Measurements from ENCODE around the gene ZSWIM9. TPM values are rescaled to one million over a fixed set of nuclear protein-coding genes. Genes with fewer than 3 reads are reported as not detected.

Gene ZSWIM9
- total RNA-seq, 4 donors from 2014 or later = 3.3 to 24.7 (median 5.2) TPM

DNA sequence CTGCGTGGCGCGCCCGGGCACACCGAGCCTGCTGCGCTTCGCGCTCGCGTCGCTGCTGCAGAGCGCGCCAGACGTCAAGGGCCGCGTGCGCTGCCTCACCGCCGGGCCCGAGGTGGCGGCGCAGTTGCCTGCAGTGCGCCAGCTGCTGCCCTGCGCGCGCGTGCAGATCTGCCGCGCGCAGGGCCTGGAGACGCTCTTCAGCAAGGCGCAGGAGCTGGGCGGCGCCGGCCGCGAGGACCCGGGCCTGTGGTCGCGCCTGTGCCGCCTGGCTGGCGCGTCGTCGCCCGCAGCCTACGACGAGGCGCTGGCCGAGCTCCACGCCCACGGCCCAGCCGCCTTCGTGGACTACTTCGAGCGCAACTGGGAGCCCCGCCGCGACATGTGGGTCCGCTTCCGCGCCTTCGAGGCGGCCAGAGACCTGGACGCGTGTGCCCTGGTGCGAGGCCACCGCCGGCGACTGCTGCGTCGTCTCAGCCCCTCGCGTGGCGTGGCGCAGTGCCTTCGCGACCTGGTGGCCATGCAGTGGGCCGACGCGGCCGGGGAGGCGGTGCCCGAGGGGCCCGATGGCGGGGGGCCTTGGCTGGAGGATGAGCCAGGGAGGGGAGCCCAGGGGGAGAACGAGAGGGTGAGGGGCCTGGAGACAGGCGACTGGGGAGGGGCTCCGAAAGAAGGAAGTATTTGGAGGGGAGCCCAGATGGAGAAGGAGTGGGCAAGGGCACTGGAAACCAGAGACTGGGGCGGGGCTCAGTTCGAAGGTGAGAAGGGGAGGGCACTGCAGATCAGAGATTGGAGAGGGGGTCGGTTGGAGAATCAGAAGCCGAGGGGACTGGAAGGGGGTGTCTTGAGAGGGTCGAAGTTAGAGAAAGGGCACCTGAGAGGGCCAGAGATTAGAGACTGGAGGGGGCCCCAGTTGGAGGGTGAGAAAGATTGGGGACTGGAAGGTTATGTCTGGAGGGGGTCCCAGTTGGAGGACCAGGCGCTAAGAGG, 24.7 kb downstream of the ZSWIM9 start:
- intact Hi-C loops (cut with DNase I; ENCODE audit: low total_unique reads) = no loop called here
- Histone ChIP-seq H3K36me3 (no peaks in the 10 kb centered on the region), H3K4me1 (peaks cover 0 to 5% (median 0%) of the 10 kb centered on the region in 4 donors), H3K4me3 (no peak overlapping the region), H3K9me3 (no peaks in the 10 kb centered on the region), H3K27me3 (no peaks in the 10 kb centered on the region), H3K27ac (no peak overlapping the region)
- DNase-seq = no peak
- WGBS, 2 donors (ENCODE audit: low coverage in 1 of 2) = 75 to 90% methylated on average over 22 to 71 of the region's 95 CpGs
- TF ChIP-seq, protein P1, sequence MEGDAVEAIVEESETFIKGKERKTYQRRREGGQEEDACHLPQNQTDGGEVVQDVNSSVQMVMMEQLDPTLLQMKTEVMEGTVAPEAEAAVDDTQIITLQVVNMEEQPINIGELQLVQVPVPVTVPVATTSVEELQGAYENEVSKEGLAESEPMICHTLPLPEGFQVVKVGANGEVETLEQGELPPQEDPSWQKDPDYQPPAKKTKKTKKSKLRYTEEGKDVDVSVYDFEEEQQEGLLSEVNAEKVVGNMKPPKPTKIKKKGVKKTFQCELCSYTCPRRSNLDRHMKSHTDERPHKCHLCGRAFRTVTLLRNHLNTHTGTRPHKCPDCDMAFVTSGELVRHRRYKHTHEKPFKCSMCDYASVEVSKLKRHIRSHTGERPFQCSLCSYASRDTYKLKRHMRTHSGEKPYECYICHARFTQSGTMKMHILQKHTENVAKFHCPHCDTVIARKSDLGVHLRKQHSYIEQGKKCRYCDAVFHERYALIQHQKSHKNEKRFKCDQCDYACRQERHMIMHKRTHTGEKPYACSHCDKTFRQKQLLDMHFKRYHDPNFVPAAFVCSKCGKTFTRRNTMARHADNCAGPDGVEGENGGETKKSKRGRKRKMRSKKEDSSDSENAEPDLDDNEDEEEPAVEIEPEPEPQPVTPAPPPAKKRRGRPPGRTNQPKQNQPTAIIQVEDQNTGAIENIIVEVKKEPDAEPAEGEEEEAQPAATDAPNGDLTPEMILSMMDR (IDR thresholded peaks at IDR 0.05) = no peak
- TF ChIP-seq POLR2A (IDR thresholded peaks at IDR 0.05) = no peak
- no peak for TF ChIP-seq EP300 (IDR thresholded peaks at IDR 0.05; ENCODE audit: low read depth)
- TF ChIP-seq POLR2AphosphoS5 (IDR thresholded peaks at IDR 0.05) = no peak
- in situ Hi-C loops (cut with MboI; ENCODE audit: low pct_ligation_motif_present in 1 of 4, low pct_unique_long_range_greater_than_20kb in 1 of 4, low sequenced_read_pairs in 3 of 4) = no loop called here

DNA sequence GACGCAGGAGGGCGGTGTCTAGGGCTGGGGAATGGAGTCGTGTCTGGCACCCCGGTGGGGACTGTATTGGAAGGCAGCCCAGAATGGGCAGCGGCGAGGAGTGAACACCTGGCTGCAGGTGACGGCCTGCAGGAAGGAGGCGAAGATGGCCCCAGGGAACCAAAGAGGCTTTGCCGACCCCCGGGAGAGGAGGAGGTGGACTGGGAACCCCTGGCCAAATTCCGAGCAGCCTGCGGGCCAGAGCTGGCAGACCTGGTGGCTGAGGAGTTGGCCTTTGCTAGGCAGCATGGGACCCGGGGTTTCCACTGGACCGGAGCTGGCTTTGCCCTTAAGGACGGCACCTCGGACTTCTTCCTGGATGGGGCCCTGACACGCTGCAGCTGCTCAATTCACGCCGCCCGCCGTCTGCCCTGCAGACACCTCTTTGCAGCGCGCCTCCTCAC, 25.9 kb downstream of the ZSWIM9 start:
- in situ Hi-C loops (cut with MboI; ENCODE audit: low pct_ligation_motif_present in 1 of 4, low pct_unique_long_range_greater_than_20kb in 1 of 4, low sequenced_read_pairs in 3 of 4) = no loop called here
- Histone ChIP-seq H3K4me3 (no peak overlapping the region), H3K9me3 (no peaks in the 10 kb centered on the region), H3K4me1 (peaks cover 0 to 5% (median 0%) of the 10 kb centered on the region in 4 donors), H3K27ac (no peak overlapping the region), H3K36me3 (no peaks in the 10 kb centered on the region), H3K27me3 (no peaks in the 10 kb centered on the region)
- TF ChIP-seq POLR2AphosphoS5 (IDR thresholded peaks at IDR 0.05) = no peak
- TF ChIP-seq, protein P1 (IDR thresholded peaks at IDR 0.05) = no peak
- no peak for TF ChIP-seq POLR2A (IDR thresholded peaks at IDR 0.05)
- TF ChIP-seq EP300 (IDR thresholded peaks at IDR 0.05; ENCODE audit: low read depth) = no peak
- no peak for DNase-seq
- intact Hi-C loops (cut with DNase I; ENCODE audit: low total_unique reads) = no loop called here
- WGBS, 2 donors (ENCODE audit: low coverage in 1 of 2) = 75% methylated on average over 23 of the region's 23 CpGs; no CpG with 5 or more reads in 1 of the 2 donors

DNA sequence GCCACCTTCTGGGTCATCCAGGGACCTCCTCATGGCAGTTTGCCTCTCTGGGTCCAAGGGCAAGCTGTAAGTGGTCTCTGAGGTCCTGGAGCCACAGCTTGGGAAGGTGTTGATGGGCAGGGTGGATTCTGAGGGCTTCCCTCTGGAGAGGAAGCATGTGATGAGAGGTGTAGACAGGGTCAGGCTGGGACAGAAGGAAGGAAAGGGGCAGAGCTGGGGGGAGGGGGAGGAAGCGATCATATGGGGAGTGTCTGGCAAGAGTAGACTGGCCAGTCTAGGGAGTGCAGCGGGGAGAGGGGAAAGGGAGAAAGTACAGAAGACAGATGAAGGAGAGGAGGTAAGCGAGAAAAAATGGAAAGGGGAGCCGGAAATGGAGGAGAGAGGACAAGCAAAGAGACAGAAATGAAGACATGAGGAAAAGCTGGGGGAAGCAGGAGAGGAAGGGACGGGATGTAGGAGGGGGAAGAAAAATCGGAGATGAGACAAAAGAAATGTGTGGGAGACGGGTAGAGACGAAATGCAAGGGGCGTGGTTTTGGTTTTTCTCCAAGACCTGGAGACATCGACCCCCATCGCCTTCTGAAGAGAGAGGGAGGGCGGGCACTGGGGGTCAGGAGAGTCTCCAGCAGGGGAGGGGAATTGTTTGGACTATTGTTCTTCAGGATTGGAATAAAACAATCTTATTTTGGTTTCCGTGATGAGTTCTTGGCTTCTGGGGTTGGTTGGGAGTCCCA, 26.6 kb downstream of the ZSWIM9 start:
- intact Hi-C loops (cut with DNase I; ENCODE audit: low total_unique reads) = no loop called here
- no peak overlapping the region for H3K4me3 ChIP-seq
- H3K4me1 ChIP-seq = peaks cover 0 to 5% (median 0%) of the 10 kb centered on the region in 4 donors
- H3K36me3 ChIP-seq = no peaks in the 10 kb centered on the region
- DNase-seq = no peak
- TF ChIP-seq EP300 (IDR thresholded peaks at IDR 0.05; ENCODE audit: low read depth) (no peak), POLR2AphosphoS5 (IDR thresholded peaks at IDR 0.05) (no peak), POLR2A (IDR thresholded peaks at IDR 0.05) (no peak)
- TF ChIP-seq, protein P1 (IDR thresholded peaks at IDR 0.05) = no peak
- H3K9me3 ChIP-seq = no peaks in the 10 kb centered on the region
- no peak overlapping the region for H3K27ac ChIP-seq
- no peaks in the 10 kb centered on the region for H3K27me3 ChIP-seq
- in situ Hi-C loops (cut with MboI; ENCODE audit: low pct_ligation_motif_present in 1 of 4, low pct_unique_long_range_greater_than_20kb in 1 of 4, low sequenced_read_pairs in 3 of 4) = no loop called here
- 47 to 59% methylated on average over 8 to 13 of the region's 13 CpGs for WGBS, 2 donors (ENCODE audit: low coverage in 1 of 2)

GRCh38 chr19:48203222-48203793, 32.8 kb downstream of the ZSWIM9 start:
- Histone ChIP-seq H3K9me3 (no peaks in the 10 kb centered on the region), H3K4me1 (peaks cover 5 to 16% (median 11%) of the 10 kb centered on the region in 4 donors), H3K27me3 (no peaks in the 10 kb centered on the region), H3K27ac (peak overlapping the region; percentile 73 to 80 (median 78)), H3K36me3 (no peaks in the 10 kb centered on the region), H3K4me3 (peak overlapping the region in 3 of 4 donors; percentile 56 to 82 (median 57))
- in situ Hi-C loops (cut with MboI; ENCODE audit: low pct_ligation_motif_present in 1 of 4, low pct_unique_long_range_greater_than_20kb in 1 of 4, low sequenced_read_pairs in 3 of 4) (no loop called here), intact Hi-C loops (cut with DNase I; ENCODE audit: low total_unique reads) (no loop called here)
- TF ChIP-seq, protein P1 (IDR thresholded peaks at IDR 0.05) = no peak
- no peak for TF ChIP-seq EP300 (IDR thresholded peaks at IDR 0.05; ENCODE audit: low read depth)
- no peak for TF ChIP-seq POLR2A (IDR thresholded peaks at IDR 0.05)
- no peak for TF ChIP-seq POLR2AphosphoS5 (IDR thresholded peaks at IDR 0.05)
- WGBS, 2 donors (ENCODE audit: low coverage in 1 of 2) = 4 to 6% methylated on average over 3 to 5 of the region's 5 CpGs
- no peak for DNase-seq

All from transverse colon (tissue), 4 donors.